ENCODE data around the gene PCDHGB2.

DNA sequence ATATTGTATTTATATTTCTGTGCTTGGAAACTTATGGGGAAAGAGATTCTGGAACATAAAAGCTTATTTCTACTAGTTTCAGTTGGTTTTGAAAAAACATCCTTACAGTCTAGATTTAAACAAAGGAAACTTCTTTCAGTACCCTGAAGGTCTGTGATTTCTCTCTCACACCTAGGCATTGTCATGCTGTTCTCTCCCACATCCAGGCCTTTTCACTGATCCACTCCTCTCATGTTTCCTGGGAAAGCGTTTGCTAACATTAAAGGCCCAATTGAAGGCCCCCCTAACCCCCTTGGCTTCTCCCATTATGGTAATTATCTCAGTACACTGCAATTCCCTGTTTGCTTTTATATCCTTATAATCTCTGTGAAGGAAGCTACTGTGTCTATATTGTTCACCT, 17.0 kb upstream of the PCDHGB2 start:
- TF ChIP-seq, protein P1, sequence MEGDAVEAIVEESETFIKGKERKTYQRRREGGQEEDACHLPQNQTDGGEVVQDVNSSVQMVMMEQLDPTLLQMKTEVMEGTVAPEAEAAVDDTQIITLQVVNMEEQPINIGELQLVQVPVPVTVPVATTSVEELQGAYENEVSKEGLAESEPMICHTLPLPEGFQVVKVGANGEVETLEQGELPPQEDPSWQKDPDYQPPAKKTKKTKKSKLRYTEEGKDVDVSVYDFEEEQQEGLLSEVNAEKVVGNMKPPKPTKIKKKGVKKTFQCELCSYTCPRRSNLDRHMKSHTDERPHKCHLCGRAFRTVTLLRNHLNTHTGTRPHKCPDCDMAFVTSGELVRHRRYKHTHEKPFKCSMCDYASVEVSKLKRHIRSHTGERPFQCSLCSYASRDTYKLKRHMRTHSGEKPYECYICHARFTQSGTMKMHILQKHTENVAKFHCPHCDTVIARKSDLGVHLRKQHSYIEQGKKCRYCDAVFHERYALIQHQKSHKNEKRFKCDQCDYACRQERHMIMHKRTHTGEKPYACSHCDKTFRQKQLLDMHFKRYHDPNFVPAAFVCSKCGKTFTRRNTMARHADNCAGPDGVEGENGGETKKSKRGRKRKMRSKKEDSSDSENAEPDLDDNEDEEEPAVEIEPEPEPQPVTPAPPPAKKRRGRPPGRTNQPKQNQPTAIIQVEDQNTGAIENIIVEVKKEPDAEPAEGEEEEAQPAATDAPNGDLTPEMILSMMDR (conservative IDR thresholded peaks at IDR 0.05; ENCODE audit: low read depth, low read length), result no peak
- TF ChIP-seq MAZ (IDR thresholded peaks at IDR 0.05; ENCODE audit: borderline replicate concordance, low read depth, low read length), result no peak
- no peak for TF ChIP-seq NFE2L2 (IDR thresholded peaks at IDR 0.05; ENCODE audit: low read depth, low read length)
- no peak for TF ChIP-seq BHLHE40 (IDR thresholded peaks at IDR 0.05; ENCODE audit: low read depth, low read length)
- no peak for TF ChIP-seq RCOR1 (IDR thresholded peaks at IDR 0.05; ENCODE audit: insufficient replicate concordance, low read length)

All from IMR-90 (cell line).